Stimulated activated CD4-positive, alpha-beta T cell treated with anti-CD3 and anti-CD28 coated beads, TNF-alpha, amount 100 ng/mL, for 1 hour (primary cell): ENCODE measurements around the gene KCNQ2.

Source experiments
- DNase-seq, 3 donors: peaks; one replicate each; pipeline ENCODE4 v3.0.0-alpha.2; 2020; ENCODE audit warnings: low read depth in 3 of 3, low spot score in 1 of 3

Gene KCNQ2

DNA sequence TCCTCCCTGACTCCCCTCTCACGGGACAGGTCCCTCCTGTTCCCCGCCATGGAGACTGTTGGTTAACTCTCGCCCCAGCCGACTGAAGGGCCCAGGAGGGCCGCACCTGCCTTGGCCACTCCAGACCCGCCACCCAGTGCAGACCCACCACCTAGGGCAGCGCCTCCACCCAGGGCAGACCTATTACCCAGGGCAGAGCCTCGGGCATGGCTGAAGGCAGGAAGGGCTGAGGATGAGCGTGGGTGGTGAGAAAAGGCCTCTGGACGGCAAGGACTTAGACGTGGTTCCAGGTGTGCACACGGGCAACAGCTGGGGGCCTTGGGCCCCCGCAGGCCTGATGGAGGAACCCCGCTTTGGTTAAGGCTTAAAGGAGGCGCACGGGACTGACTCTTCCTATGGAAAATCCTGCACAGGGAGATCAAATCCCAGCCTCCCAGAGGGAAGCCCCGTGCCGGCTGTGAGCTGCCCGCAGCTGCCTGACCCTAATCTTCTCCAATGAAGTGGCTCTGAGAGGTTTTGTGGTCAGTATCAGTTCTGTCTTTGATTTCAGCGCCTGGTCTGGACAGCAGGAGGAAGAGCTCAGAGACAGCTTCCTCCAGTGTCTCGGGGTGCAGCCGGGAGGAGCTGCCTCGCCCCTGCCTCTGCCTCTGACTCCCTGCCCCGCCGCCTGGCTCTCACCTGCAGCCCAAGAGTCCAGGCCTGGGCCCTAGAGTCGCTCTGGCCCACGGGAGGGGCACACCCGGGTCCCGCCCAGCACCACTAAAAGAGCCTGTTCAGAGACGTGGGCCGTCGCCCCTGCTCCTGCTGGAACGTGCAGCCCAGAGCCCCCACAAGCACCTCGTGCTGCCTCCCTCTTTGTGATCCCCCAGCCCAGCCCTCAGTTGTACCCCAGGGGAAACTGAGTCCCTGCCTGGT lies 99.2 kb downstream of the KCNQ2 start:
- no peak for DNase-seq

DNA sequence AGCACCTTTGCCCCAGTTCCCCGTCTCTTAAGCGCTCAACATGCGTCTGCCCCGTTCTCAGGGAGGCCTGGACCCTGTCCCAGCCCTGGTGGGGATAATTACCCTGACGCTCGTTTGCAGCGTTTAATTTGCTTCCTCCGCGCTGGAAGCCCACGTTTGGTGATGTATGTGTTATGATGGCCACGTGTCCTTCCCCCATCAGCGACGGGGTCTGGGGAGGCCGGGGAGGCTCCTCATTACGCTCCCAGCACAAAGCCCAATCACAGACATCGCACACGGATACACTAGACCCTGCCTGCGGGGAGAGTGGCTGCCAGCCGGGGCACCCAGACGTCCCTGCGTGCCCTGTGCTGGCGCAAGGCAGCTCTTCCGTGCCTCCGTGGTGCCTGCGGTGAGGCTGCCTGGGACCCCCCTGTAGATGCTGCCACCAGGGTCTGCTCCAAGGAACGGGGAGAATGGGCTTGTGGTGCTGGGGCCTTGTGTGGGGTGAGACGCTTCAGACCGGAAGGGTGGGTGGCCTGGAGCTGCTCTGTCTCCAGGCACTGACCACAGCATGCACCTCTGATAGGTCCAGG lies 101.1 kb downstream of the KCNQ2 start:
- DNase-seq, result no peak

GRCh38 chr20:63370618-63371187 lies 101.8 kb downstream of the KCNQ2 start:
- DNase-seq, result no peak

- DNase-seq, result no peak
Measured at GRCh38 chr20:63369724-63370617, 102.5 kb downstream of the KCNQ2 start.

DNA sequence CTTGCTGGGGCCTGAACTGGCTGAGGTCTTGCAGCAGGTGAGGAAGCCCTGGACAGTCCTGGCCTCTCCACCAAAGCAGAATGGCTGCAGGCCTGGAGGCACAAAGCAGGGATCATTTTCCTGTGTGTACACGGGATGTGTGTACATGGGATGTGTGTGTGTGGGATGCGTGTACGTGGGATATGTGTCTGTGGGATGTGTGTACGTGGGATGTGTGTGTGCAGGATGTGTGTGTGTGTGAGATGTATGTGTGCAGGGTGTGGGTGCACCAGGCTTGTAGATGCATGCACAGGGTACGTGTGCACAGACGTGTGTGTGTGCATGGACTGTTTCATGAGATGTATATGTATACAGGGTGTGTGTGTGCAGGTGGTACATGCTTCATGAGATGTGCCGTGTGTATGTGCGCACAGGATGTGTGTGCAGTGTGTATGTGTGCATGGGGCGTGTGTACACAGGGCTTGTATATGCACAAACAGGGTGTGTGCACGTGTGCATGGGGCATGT lies 103.4 kb downstream of the KCNQ2 start:
- DNase-seq, result no peak

DNA sequence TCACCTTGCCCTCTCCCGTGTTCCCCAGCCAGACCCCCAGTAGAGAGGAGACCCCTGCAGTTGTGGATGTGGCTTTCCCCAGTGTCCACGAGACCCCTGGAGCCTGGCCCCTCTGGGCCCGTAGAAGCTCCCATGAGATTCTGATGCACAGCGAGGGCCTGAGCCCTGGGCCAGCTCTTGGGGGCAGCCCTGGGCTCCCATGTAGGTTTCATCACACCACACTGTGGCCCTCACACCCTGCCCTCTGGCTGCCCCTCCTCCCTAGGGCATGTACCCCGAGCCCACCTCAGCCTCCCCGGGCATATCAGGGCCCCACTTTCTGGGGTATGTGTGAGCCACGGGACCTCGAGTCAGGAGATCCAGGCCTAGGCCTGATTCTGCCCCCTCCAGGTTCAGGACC lies 104.3 kb downstream of the KCNQ2 start:
- no peak for DNase-seq

- no peak for DNase-seq
Measured at GRCh38 chr20:63367446-63368055, 104.9 kb downstream of the KCNQ2 start.

DNA sequence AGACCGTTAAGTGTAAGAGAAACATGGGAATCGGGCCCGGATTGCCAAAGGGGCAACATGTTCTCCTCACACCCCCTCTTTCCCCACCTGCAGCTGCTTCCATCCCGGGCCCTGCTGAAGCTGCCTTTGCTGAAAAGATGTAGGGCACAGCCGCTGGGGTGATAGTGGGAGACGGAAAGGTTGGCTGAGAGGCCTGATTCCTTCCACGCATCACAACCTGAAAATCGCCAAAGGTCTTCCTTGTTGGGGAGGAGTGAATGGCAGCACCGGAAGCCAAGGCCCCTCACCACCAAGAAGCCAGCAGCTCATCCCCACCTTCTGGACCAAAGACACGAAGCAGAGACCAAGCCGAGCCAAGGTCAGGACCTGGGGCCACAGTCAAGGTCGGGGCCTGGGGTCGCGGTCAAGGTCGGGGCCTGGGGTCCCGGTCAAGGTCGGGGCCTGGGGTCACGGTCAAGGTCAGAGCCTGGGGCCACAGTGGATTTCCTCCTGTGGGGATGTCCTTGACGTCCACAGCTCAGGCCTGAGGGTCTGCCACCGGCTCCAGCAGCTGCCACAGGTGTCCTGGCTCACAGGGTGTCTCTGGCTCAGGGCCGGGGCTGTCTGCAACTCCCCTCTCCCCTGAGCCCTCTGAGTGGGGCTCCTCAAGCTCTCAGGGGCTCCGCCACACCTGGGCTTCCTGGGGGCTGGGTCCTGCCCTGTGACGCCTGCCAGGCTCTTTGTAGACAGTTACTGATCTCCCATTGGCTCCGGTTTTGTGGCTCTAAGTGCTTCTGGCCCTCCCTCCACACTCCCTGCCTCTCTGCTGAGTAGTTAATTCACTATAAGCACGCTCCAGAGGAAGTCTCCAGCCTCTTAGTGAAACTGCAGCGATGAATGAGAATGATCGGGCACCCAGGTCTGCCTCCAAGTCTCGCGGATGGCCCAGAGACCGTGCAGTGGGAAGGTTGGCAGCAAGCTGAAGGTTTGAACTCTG lies 105.8 kb downstream of the KCNQ2 start:
- no peak for DNase-seq

GRCh38 chr20:63365601-63366389 lies 106.7 kb downstream of the KCNQ2 start:
- DNase-seq, result no peak

DNA sequence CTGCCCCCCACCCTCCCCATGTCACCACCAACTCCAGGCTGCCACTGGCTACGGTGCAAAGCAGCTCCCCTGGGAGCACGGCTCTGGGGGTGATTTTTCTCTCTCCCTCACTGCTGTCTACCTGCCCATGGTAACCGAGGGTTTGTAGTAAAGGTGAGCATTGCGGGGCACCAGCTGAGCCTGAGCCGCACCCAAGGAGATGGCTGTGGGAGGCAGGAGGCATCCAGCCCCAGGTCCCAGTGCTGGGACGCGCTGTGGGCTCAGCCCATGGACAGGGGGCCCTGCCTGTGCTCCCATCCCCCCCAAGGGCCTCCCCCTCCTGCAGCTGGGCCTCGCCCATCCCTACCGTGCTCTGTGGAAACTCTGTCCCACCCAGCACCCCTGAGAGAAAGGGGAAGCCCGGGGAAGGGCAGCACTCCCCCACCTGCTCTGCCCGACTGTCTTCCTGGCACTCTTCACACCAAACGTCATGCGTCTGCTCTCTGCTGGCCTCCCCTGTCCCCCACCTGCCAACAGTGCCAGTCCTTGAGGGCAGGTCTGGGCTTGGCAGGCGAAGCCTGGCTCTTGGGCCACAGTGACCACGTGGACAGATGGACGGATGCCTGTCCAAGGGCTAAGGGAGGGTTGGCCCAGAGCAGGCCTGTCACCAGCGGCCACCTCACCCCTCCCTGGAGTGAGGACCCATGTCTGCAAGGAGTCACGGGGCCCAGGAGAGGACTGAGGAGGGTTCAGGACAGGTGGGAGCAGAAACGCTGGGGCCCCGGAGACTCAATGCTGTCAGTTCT lies 107.5 kb downstream of the KCNQ2 start:
- no peak for DNase-seq

DNA sequence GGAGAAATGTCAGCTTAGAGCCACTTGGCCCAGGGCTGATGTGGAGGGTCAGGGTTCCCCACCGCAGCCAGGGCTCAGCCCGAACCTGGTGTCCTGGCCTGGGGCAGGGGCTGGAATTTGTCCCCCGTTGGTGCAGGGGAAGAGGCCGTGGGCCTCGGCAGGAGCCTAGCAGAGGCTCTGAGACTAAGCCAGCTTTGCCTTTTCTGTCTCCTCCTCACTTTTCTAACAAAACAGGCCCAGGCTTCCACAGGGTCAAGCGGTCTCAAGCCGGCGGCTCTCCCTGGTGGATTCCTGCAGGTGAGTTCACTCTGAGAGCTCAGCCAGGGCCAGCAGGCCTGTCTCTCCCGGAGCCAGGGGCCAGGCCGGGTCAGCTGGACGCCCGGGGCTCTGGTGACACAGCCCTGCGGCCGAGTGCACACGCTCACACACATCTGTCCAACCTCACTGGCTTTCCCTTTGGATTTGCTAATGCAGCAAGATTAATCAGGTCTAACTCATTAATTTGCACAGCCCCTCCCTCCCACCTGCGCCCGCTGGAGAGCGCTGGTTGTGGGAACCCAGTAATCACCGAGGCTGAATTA lies 108.4 kb downstream of the KCNQ2 start:
- DNase-seq, result no peak

DNA sequence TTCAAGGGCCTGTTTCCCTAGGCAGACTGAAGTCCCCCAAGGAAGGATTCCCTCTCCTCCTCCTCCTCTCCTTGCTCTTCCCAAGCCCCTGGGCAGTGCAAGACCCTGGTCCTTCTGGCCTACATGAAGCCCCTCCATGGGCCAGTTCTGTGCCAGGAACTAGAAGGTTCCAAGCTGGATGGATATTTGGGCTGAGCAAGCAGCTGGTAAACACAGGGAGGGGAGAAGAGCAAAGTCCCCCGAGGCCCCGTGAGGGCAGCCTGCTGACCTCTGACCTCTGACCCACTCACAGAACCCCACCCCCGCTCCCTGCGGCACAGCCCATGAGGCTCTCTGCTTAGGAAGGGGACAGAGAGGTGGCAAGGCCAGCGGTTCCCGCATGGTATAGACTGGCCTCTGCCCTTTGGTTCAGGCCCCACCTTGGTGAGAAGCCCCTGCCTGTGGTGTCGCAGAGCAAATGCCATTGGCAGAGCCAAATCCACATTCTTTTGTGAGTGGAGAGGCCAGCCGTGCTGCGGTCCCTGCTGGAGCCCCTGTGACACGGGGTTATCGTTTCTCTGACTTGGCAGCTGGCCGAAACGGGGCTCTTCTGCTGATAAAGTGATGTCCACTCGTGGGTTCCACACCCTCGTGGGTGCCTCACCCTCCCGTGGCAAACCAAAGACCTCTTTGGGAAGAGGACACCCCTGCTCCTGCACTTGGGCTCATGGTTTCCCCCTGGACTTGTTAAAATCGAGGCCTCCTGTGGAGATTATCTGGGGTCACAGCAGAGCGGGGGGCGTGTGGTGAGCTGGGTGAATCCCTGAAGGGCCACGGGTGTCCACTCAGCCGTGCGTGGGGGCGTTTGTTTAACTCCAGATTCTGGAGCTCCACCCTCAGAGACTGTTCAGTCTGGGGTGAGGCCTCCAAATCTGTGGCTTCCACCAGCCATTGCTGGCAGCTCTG lies 109.2 kb downstream of the KCNQ2 start:
- no peak for DNase-seq

DNA sequence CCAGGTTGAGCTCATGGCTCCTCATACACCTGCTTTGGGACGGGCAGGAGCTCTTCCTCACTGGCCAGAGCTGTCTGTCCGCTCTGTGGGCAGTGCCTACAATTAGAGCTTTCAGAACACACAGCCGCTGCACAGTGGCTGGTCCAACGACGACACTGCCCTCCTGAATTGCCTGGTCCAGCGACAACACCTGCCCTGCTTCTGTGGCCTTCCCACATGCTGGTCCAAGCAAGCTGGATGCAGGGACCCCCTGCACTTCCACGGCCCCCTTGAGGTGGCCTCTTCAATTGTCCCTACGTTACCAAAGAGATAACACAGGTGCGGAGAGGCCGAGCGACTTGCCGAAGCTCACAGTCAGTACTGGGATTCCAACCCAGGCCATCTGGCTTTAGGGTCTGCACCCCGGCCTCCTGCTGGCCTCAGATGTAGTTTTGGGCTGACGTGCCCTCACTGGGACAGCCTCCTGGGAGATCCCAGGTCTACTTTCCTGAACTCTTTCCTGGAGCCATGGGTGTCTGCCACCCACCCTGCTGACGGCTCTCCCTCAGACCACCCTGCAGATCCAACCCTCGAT lies 109.9 kb downstream of the KCNQ2 start:
- no peak for DNase-seq

DNA sequence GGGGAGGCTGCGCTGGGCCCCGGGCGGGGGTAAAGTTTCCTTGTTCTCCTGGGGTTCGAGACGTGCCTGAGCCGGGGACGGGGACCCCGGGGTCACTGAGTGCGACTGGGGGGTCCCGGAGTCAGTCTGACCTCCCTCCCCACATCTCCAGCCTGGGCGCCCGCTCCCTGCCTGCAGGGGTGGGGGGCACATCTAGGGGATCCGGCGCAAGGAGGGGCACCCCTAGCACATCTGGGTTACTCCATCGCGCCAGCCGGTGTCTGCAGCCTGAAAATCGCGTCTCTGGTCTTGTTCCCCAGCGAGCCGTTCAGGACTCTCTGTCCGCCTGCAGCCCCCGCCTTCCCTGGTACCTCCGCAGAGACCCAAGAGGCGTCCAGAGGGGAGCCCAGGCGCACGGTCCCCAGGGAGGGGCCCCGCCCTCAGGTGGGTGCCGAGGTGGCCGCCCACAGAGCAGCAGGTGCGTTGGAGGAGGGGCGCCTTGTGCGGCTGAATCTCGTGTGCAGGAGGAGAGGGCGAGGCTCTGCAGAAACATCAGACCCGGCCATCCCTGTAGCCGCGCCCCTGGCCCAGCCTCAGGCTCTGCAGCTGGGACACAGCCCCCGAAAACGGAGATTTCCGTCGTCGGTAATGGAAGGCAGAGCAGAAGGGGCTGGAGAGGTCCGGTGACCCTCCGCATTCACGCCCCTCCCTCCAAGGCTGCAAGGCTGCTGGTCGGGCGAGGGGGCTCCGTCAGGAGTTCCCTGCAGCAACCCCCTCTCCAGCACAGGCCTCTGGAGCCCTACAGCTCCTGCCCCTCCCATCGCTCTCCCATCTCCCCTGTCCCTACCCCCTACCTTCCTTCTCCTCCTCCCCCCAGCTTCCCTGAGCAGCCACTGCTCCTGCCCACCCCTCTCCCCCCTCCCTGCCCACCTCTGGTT lies 110.7 kb downstream of the KCNQ2 start:
- no peak for DNase-seq

DNA sequence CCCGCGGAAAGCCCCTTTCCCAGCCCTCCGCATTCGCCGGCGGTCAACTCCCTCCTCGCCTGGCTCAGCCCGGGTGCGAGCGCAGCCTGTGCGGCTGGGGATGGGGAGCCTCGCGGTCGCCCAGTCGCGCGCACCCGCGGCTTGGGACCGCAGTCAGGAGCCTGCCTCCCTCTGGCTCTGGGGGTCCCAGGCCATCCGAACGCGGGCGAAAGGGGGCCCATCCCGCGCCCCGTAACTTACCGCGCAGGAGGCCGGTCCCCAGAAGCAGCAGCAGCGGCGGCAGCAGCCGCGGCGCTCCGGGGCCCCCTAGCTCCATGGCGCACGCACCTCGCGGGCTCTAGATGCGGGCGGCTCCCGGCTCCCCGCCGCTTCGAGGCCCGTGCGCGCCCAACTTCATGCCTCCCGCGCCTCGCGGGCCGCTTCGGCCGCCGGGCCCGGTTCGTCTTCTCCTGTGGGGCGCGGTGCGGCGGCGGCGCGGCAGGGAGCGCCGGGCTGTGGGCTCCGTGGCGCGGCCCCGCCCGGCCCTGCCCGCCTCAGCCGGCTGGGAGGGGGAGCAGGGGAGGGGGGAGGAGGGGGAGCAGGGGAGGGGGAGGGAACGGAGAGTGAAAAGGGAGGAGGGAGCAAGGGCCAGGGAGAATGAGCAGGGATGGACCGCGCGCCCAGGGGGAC lies 111.5 kb downstream of the KCNQ2 start, which contains the start of gene CHRNA4:
CHRNA4 (minus strand) TSS at position 500 of the 669 bp plus-strand sequence; CDS start at position 316, 184 bp downstream.
- DNase-seq, result no peak
